Adipose tissue (tissue), 3 donors: Measurements from ENCODE around the gene TBCD. TPM values are rescaled to one million over a fixed set of nuclear protein-coding genes. Genes with fewer than 3 reads are reported as not detected.

Source experiments
- H3K27ac ChIP-seq: one replicate; pipeline ENCODE4 v1.5.1; 2013; ENCODE audit warnings: low read depth, low read length
- WGBS, 3 donors: extraction: QIAGEN DNeasy Blood & Tissue Kit; methylation state at CpG; one replicate each; pipeline ENCODE4 v1.1.7; 2013; 5-methylcytosine and 5-hydroxymethylcytosine counted together
- polyA plus RNA-seq, 3 donors: library from polyadenylated mRNA; stranded (reverse); fragments of 200-250 nt; gene quantifications; one replicate each; pipeline ENCODE4 v1.2.3, GENCODE V29; 2013
- donor health status: healthy with polysubstance abuse.
- donor health status: Bipolar disorder and iron deficiency.
- donor health status: healthy.

Gene TBCD
- polyA plus RNA-seq, 3 donors = 42.1 to 145 (median 65.1) TPM

- 81 to 88% (median 83%) methylated on average over 13 of the region's 13 CpGs for WGBS, 3 donors
- H3K27ac ChIP-seq = no peak overlapping the region
These were observed 64.0 kb downstream of the TBCD start for GRCh38 chr17:82815790-82816305.

GRCh38 chr17:82816358-82816757 lies 64.5 kb downstream of the TBCD start:
- no peak overlapping the region for H3K27ac ChIP-seq

GRCh38 chr17:82817947-82818346 lies 66.1 kb downstream of the TBCD start:
- 94 to 100% (median 94%) methylated on average over 5 of the region's 5 CpGs for WGBS, 3 donors
- no peak overlapping the region for H3K27ac ChIP-seq

More at GRCh38 chr17:82816358-82816757, 64.5 kb downstream of the TBCD start:
- WGBS, 3 donors = 70 to 82% (median 72%) methylated on average over 7 of the region's 7 CpGs

- no peak overlapping the region for H3K27ac ChIP-seq
- 95 to 99% (median 97%) methylated on average over 5 of the region's 5 CpGs for WGBS, 3 donors
These were observed 68.7 kb downstream of the TBCD start for GRCh38 chr17:82820278-82821251.

- H3K27ac ChIP-seq = no peak overlapping the region
- 95 to 100% (median 96%) methylated on average over 2 of the region's 2 CpGs for WGBS, 3 donors
These were observed 69.7 kb downstream of the TBCD start for GRCh38 chr17:82821554-82821953.

- 93 to 94% (median 94%) methylated on average over 16 of the region's 16 CpGs for WGBS, 3 donors
- H3K27ac ChIP-seq = no peak overlapping the region
These were observed 70.4 kb downstream of the TBCD start for GRCh38 chr17:82822281-82822680.

GRCh38 chr17:82823004-82823403 lies 71.1 kb downstream of the TBCD start:
- WGBS, 3 donors = 83 to 90% (median 86%) methylated on average over 5 of the region's 5 CpGs
- no peak overlapping the region for H3K27ac ChIP-seq

GRCh38 chr17:82825540-82826124 lies 73.8 kb downstream of the TBCD start:
- no peak overlapping the region for H3K27ac ChIP-seq
- 96 to 98% (median 98%) methylated on average over 8 of the region's 8 CpGs for WGBS, 3 donors

GRCh38 chr17:82826211-82826610 lies 74.3 kb downstream of the TBCD start:
- H3K27ac ChIP-seq = no peak overlapping the region

- no peak overlapping the region for H3K27ac ChIP-seq
- 90 to 95% (median 95%) methylated on average over 7 of the region's 7 CpGs for WGBS, 3 donors
These were observed 75.1 kb downstream of the TBCD start for GRCh38 chr17:82826956-82827355.

- 96 to 98% (median 97%) methylated on average over 26 of the region's 26 CpGs for WGBS, 3 donors
- H3K27ac ChIP-seq = no peak overlapping the region
These were observed 77.1 kb downstream of the TBCD start for GRCh38 chr17:82828875-82829487.

GRCh38 chr17:82830249-82830661 lies 78.4 kb downstream of the TBCD start:
- H3K27ac ChIP-seq = no peak overlapping the region
- WGBS, 3 donors = 51 to 76% (median 58%) methylated on average over 22 of the region's 22 CpGs

GRCh38 chr17:82831041-82831817 lies 79.4 kb downstream of the TBCD start:
- H3K27ac ChIP-seq = no peak overlapping the region
- WGBS, 3 donors = 89 to 92% (median 89%) methylated on average over 29 of the region's 29 CpGs

- H3K27ac ChIP-seq = no peak overlapping the region
- 88% methylated on average over 18 of the region's 18 CpGs for WGBS, 3 donors
These were observed 79.9 kb downstream of the TBCD start for GRCh38 chr17:82831818-82832200.

GRCh38 chr17:82832411-82832810 lies 80.5 kb downstream of the TBCD start:
- WGBS, 3 donors = 84 to 91% (median 88%) methylated on average over 20 of the region's 20 CpGs
- no peak overlapping the region for H3K27ac ChIP-seq

- 87 to 94% (median 93%) methylated on average over 20 of the region's 20 CpGs for WGBS, 3 donors
- no peak overlapping the region for H3K27ac ChIP-seq
These were observed 81.1 kb downstream of the TBCD start for GRCh38 chr17:82832881-82833475.

- WGBS, 3 donors = 64 to 86% (median 65%) methylated on average over 9 of the region's 9 CpGs
- H3K27ac ChIP-seq = no peak overlapping the region
These were observed 83.3 kb downstream of the TBCD start for GRCh38 chr17:82835122-82835521.
